Measurements from ENCODE around the gene WDR82.

GRCh38 chr3:52226229-52226817 is 52.1 kb downstream of the WDR82 start:
- TF ChIP-seq REST (IDR thresholded peaks at IDR 0.05; ENCODE audit: unreplicated experiment) (no peak), CTCF (conservative IDR thresholded peaks at IDR 0.05; ENCODE audit: low read depth in 2 of 2) (no peak), EZH2 (IDR thresholded peaks at IDR 0.05; ENCODE audit: low read depth, unreplicated experiment) (no peak), CREB1 (CRISPR knock-in tag; IDR thresholded peaks at IDR 0.05; ENCODE audit: low read depth) (no peak), POLR2AphosphoS5 (IDR thresholded peaks at IDR 0.05; ENCODE audit: low read depth) (no peak), EZH2phosphoT487 (IDR thresholded peaks at IDR 0.05; ENCODE audit: unreplicated experiment) (no peak), STAT1 (IDR thresholded peaks at IDR 0.05; ENCODE audit: unreplicated experiment) (no peak), NANOG (IDR thresholded peaks at IDR 0.05; ENCODE audit: borderline replicate concordance) (no peak), ZNF331 (CRISPR knock-in tag; IDR thresholded peaks at IDR 0.05; ENCODE audit: low read depth) (no peak), JUNB (IDR thresholded peaks at IDR 0.05; ENCODE audit: unreplicated experiment) (no peak), ZNF114 (CRISPR knock-in tag; IDR thresholded peaks at IDR 0.05) (no peak)

Measured in GM23338 (cell line).